ENCODE measurements around the gene SBF2.

DNA sequence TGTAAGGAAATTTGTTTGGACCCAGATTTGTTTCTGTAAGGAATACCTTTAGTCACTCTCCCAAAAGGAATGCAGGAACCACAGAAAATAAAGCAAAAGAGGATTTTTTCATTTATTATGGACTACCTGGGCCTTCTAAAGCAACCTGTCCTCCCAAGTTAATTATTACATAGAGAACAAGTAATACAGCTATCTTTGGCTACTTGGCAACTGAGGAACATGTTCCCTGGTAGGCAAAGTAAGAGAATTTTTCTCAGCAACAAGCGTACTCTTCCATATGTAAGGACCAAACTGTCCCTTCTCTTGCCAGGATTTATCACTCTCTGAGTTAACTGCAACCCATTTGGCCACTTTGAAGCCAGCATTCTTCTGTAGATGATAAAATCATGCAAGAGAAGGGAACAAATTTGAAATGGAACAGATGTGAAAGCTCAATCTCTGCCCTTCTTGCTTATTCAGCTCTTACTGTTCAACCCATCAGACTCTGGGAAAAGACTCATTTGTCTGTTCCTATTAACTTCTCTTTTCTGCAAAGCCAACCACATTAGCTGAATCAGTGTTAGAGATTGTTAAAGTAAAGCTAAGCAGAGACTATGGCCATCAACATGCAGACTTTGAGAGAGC is 440.0 kb downstream of the SBF2 start:
- TF ChIP-seq, protein P1, sequence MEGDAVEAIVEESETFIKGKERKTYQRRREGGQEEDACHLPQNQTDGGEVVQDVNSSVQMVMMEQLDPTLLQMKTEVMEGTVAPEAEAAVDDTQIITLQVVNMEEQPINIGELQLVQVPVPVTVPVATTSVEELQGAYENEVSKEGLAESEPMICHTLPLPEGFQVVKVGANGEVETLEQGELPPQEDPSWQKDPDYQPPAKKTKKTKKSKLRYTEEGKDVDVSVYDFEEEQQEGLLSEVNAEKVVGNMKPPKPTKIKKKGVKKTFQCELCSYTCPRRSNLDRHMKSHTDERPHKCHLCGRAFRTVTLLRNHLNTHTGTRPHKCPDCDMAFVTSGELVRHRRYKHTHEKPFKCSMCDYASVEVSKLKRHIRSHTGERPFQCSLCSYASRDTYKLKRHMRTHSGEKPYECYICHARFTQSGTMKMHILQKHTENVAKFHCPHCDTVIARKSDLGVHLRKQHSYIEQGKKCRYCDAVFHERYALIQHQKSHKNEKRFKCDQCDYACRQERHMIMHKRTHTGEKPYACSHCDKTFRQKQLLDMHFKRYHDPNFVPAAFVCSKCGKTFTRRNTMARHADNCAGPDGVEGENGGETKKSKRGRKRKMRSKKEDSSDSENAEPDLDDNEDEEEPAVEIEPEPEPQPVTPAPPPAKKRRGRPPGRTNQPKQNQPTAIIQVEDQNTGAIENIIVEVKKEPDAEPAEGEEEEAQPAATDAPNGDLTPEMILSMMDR (conservative IDR thresholded peaks at IDR 0.05 in 1 of 2, IDR thresholded peaks at IDR 0.05 in 1 of 2; ENCODE audit: extremely low read depth in 1 of 2, insufficient read depth in 1 of 2, low read depth in 1 of 2, low read length in 2 of 2): no peak
- TF ChIP-seq EZH2 (IDR thresholded peaks at IDR 0.05; ENCODE audit: borderline replicate concordance, low read length): no peak

All from mammary epithelial cell (primary cell).